Measurements from ENCODE around the gene ZNF236. TPM values are rescaled to one million over a fixed set of nuclear protein-coding genes. Genes with fewer than 3 reads are reported as not detected.
A peak's percentile ranks its signal among the peaks of the same experiment; 100 is the strongest.

Gene ZNF236
- total and polyA plus RNA-seq, 2 of the 13 experiments (the other 11 are each of a cell fraction or from before 2014, with no cell fraction given): 3.0 to 7.2 TPM

DNA sequence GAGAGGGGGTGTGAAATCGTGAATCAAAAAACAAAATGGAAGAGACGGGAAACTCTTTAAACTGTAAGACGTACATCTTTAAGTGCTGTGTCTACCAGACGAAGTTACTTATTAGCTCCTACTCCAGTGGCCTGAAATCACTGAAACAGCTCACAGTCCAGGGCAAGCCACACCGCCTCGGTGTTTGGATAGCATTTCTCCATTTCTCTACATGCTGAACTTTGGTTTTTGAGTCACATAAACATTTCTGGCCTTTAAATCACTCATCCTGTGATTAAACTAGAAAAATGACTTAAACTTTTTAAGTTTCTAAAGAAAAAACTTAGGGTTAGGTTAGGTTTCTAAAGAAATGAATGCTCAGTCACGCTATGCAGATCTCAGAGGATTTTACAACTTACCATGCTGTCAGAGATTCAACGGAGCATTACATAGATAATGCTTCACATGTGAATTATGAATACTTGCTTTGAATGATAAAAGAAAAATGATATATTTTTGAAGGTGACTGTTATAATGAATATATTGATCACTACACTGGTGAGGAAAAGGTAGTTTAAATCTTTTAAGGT lies 171.8 kb downstream of the ZNF236 start (continued):
- TF ChIP-seq YY1 (IDR thresholded peaks at IDR 0.05; ENCODE audit: insufficient read depth, insufficient replicate concordance, low read depth, low read length) (no peak), SAP130 (CRISPR knock-in tag; IDR thresholded peaks at IDR 0.05; ENCODE audit: low read depth) (peak; percentile 26; the same call in 1 of the 2 replicates), CAMTA2 (CRISPR knock-in tag; IDR thresholded peaks at IDR 0.05; ENCODE audit: borderline replicate concordance) (no peak), CENPX (CRISPR knock-in tag; IDR thresholded peaks at IDR 0.05) (no peak), ZBTB3 (CRISPR knock-in tag; IDR thresholded peaks at IDR 0.05; ENCODE audit: borderline replicate concordance, low read depth) (no peak), XRCC5 (optimal IDR thresholded peaks at IDR 0.05; ENCODE audit: low read length) (no peak), EZH2 (conservative IDR thresholded peaks at IDR 0.05; ENCODE audit: low read depth, low read length) (no peak), PHF5A (CRISPR knock-in tag; IDR thresholded peaks at IDR 0.05; ENCODE audit: low read depth, unreplicated experiment) (no peak), ZNF775 (CRISPR knock-in tag; IDR thresholded peaks at IDR 0.05; ENCODE audit: borderline replicate concordance) (no peak), GFI1 (CRISPR knock-in tag; IDR thresholded peaks at IDR 0.05; ENCODE audit: borderline replicate concordance) (0 out of 2 replicates have a peak, but pooled peaks have one; percentile 48), GZF1 (CRISPR knock-in tag; IDR thresholded peaks at IDR 0.05) (no peak), ZSCAN12 (CRISPR knock-in tag; IDR thresholded peaks at IDR 0.05) (no peak), HNF4G (IDR thresholded peaks at IDR 0.05; ENCODE audit: borderline replicate concordance, low read depth, low read length) (0 out of 2 replicates have a peak, but pooled peaks have one; percentile 25), HNF4G (CRISPR knock-in tag; IDR thresholded peaks at IDR 0.05; ENCODE audit: borderline replicate concordance, low read depth) (no peak)
- TF ChIP-seq, protein P1, sequence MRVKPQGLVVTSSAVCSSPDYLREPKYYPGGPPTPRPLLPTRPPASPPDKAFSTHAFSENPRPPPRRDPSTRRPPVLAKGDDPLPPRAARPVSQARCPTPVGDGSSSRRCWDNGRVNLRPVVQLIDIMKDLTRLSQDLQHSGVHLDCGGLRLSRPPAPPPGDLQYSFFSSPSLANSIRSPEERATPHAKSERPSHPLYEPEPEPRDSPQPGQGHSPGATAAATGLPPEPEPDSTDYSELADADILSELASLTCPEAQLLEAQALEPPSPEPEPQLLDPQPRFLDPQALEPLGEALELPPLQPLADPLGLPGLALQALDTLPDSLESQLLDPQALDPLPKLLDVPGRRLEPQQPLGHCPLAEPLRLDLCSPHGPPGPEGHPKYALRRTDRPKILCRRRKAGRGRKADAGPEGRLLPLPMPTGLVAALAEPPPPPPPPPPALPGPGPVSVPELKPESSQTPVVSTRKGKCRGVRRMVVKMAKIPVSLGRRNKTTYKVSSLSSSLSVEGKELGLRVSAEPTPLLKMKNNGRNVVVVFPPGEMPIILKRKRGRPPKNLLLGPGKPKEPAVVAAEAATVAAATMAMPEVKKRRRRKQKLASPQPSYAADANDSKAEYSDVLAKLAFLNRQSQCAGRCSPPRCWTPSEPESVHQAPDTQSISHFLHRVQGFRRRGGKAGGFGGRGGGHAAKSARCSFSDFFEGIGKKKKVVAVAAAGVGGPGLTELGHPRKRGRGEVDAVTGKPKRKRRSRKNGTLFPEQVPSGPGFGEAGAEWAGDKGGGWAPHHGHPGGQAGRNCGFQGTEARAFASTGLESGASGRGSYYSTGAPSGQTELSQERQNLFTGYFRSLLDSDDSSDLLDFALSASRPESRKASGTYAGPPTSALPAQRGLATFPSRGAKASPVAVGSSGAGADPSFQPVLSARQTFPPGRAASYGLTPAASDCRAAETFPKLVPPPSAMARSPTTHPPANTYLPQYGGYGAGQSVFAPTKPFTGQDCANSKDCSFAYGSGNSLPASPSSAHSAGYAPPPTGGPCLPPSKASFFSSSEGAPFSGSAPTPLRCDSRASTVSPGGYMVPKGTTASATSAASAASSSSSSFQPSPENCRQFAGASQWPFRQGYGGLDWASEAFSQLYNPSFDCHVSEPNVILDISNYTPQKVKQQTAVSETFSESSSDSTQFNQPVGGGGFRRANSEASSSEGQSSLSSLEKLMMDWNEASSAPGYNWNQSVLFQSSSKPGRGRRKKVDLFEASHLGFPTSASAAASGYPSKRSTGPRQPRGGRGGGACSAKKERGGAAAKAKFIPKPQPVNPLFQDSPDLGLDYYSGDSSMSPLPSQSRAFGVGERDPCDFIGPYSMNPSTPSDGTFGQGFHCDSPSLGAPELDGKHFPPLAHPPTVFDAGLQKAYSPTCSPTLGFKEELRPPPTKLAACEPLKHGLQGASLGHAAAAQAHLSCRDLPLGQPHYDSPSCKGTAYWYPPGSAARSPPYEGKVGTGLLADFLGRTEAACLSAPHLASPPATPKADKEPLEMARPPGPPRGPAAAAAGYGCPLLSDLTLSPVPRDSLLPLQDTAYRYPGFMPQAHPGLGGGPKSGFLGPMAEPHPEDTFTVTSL (CRISPR knock-in tag; IDR thresholded peaks at IDR 0.05; ENCODE audit: borderline replicate concordance): 0 out of 2 replicates have a peak, but pooled peaks have one; percentile 24
- TF ChIP-seq, protein P2, sequence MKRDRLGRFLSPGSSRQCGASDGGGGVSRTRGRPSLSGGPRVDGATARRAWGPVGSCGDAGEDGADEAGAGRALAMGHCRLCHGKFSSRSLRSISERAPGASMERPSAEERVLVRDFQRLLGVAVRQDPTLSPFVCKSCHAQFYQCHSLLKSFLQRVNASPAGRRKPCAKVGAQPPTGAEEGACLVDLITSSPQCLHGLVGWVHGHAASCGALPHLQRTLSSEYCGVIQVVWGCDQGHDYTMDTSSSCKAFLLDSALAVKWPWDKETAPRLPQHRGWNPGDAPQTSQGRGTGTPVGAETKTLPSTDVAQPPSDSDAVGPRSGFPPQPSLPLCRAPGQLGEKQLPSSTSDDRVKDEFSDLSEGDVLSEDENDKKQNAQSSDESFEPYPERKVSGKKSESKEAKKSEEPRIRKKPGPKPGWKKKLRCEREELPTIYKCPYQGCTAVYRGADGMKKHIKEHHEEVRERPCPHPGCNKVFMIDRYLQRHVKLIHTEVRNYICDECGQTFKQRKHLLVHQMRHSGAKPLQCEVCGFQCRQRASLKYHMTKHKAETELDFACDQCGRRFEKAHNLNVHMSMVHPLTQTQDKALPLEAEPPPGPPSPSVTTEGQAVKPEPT (CRISPR knock-in tag; IDR thresholded peaks at IDR 0.05; ENCODE audit: low read depth): no peak
- TF ChIP-seq, protein P3, sequence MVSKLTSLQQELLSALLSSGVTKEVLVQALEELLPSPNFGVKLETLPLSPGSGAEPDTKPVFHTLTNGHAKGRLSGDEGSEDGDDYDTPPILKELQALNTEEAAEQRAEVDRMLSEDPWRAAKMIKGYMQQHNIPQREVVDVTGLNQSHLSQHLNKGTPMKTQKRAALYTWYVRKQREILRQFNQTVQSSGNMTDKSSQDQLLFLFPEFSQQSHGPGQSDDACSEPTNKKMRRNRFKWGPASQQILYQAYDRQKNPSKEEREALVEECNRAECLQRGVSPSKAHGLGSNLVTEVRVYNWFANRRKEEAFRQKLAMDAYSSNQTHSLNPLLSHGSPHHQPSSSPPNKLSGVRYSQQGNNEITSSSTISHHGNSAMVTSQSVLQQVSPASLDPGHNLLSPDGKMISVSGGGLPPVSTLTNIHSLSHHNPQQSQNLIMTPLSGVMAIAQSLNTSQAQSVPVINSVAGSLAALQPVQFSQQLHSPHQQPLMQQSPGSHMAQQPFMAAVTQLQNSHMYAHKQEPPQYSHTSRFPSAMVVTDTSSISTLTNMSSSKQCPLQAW (CRISPR knock-in tag; IDR thresholded peaks at IDR 0.05): 0 out of 2 replicates have a peak, but pooled peaks have one; percentile 52
